ENCODE results near the gene SYNDIG1. TPM values are rescaled to one million over a fixed set of nuclear protein-coding genes. Genes with fewer than 3 reads are reported as not detected.

Gene SYNDIG1
- total RNA-seq, 2 experiments from 2014 or later: not detected

GRCh38 chr20:24638591-24639548 lies 169.4 kb downstream of the SYNDIG1 start:
- intact Hi-C loops (cut with DNase I, micrococcal nuclease): loop anchor here in 1 of 2 experiments (10.0 kb wide), 1 partner anchor 326 kb away; no protein-coding TSS in a partner anchor
- no peak for DNase-seq
- H3K4me1 ChIP-seq (ENCODE audit: insufficient read depth, low read length): no peaks in the 10 kb centered on the region
- Mint-ChIP-seq H3K27ac (no peak overlapping the region), H3K36me3 (ENCODE audit: low read depth) (no peaks in the 10 kb centered on the region), H3K4me3 (no peak overlapping the region), H3K27me3 (peaks cover 3% of the 10 kb centered on the region), H3K9me3 (no peaks in the 10 kb centered on the region), H3K4me1 (ENCODE audit: low read depth) (no peaks in the 10 kb centered on the region)
- ChIA-PET CTCF (no interaction called here), POLR2A (no interaction called here)
- ATAC-seq (ENCODE audit: poor library complexity): no peak
- no peaks in the 10 kb centered on the region for H3K9me3 ChIP-seq (ENCODE audit: control insufficient read depth in 1 of 2, insufficient read depth in 1 of 2, low read length in 2 of 2)
- no peak for TF ChIP-seq CTCF (IDR thresholded peaks at IDR 0.05)
- H3K36me3 ChIP-seq (ENCODE audit: insufficient read depth, low read length): no peaks in the 10 kb centered on the region
- H3K27me3 ChIP-seq (ENCODE audit: control insufficient read depth in 1 of 2, insufficient read depth in 2 of 2, low read length in 2 of 2): peaks cover 0 to 5% of the 10 kb centered on the region in 2 experiments
- H3K4me3 ChIP-seq (ENCODE audit: low read length): no peak overlapping the region
- H3K27ac ChIP-seq (ENCODE audit: low read depth in 1 of 2, low read length in 2 of 2): no peak overlapping the region

- no peak overlapping the region for H3K4me3 Mint-ChIP-seq
- no peaks in the 10 kb centered on the region for H3K36me3 Mint-ChIP-seq (ENCODE audit: low read depth)
- H3K9me3 Mint-ChIP-seq: no peaks in the 10 kb centered on the region
- H3K4me1 Mint-ChIP-seq (ENCODE audit: low read depth): no peaks in the 10 kb centered on the region
- ATAC-seq (ENCODE audit: poor library complexity) (no peak), DNase-seq (no peak)
- ChIA-PET CTCF (no interaction called here), POLR2A (no interaction called here)
- intact Hi-C loops (cut with DNase I, micrococcal nuclease): no loop called here
- H3K27ac Mint-ChIP-seq: no peak overlapping the region
- TF ChIP-seq CTCF (IDR thresholded peaks at IDR 0.05): no peak
- peaks cover 0 to 3% of the 10 kb centered on the region in 2 experiments for H3K9me3 ChIP-seq (ENCODE audit: control insufficient read depth in 1 of 2, insufficient read depth in 1 of 2, low read length in 2 of 2)
- H3K27ac ChIP-seq (ENCODE audit: low read depth in 1 of 2, low read length in 2 of 2): no peak overlapping the region
- H3K4me3 ChIP-seq (ENCODE audit: low read length): no peak overlapping the region
- peaks cover 3% of the 10 kb centered on the region for H3K27me3 Mint-ChIP-seq
- no peaks in the 10 kb centered on the region for H3K36me3 ChIP-seq (ENCODE audit: insufficient read depth, low read length)
- peaks cover 0 to 2% of the 10 kb centered on the region in 2 experiments for H3K27me3 ChIP-seq (ENCODE audit: control insufficient read depth in 1 of 2, insufficient read depth in 2 of 2, low read length in 2 of 2)
- no peaks in the 10 kb centered on the region for H3K4me1 ChIP-seq (ENCODE audit: insufficient read depth, low read length)
Observed at GRCh38 chr20:24640276-24640675, 170.8 kb downstream of the SYNDIG1 start.

- POLR2A ChIA-PET: no interaction called here
Observed at GRCh38 chr20:24640686-24641085, 171.3 kb downstream of the SYNDIG1 start.

More at GRCh38 chr20:24640686-24641085, 171.3 kb downstream of the SYNDIG1 start:
- Histone ChIP-seq H3K27ac (ENCODE audit: low read depth in 1 of 2, low read length in 2 of 2) (no peak overlapping the region), H3K27me3 (ENCODE audit: control insufficient read depth in 1 of 2, insufficient read depth in 2 of 2, low read length in 2 of 2) (peaks cover 0 to 5% of the 10 kb centered on the region in 2 experiments), H3K4me3 (ENCODE audit: low read length) (no peak overlapping the region), H3K4me1 (ENCODE audit: insufficient read depth, low read length) (no peaks in the 10 kb centered on the region), H3K9me3 (ENCODE audit: control insufficient read depth in 1 of 2, insufficient read depth in 1 of 2, low read length in 2 of 2) (peaks cover 0 to 6% of the 10 kb centered on the region in 2 experiments), H3K36me3 (ENCODE audit: insufficient read depth, low read length) (no peaks in the 10 kb centered on the region)
- Mint-ChIP-seq H3K9me3 (no peaks in the 10 kb centered on the region), H3K36me3 (ENCODE audit: low read depth) (no peaks in the 10 kb centered on the region), H3K4me1 (ENCODE audit: low read depth) (no peaks in the 10 kb centered on the region), H3K27me3 (peaks cover 3% of the 10 kb centered on the region), H3K27ac (no peak overlapping the region), H3K4me3 (no peak overlapping the region)
- no peak for TF ChIP-seq CTCF (IDR thresholded peaks at IDR 0.05)
- ATAC-seq (ENCODE audit: poor library complexity) (no peak), DNase-seq (no peak)
- CTCF ChIA-PET: no interaction called here
- intact Hi-C loops (cut with DNase I, micrococcal nuclease): no loop called here
